BLaER1 (cell line): ENCODE measurements around the gene LMOD3.

Experiments
- H3K27ac ChIP-seq: shearing (Covaris generic); formaldehyde crosslinking; 2 replicates; pipeline ENCODE4 v1.8.1; 2022
- H3K27me3 ChIP-seq: shearing (Covaris generic); formaldehyde crosslinking; 2 replicates; pipeline ENCODE4 v1.8.1; 2022
- H3K36me3 ChIP-seq: shearing (Covaris generic); formaldehyde crosslinking; 2 replicates; pipeline ENCODE4 v1.8.1; 2022
- H3K4me1 ChIP-seq: shearing (Covaris generic); formaldehyde crosslinking; 2 replicates; pipeline ENCODE4 v1.8.1; 2022
- H3K4me2 ChIP-seq: shearing (Covaris generic); formaldehyde crosslinking; 2 replicates; pipeline ENCODE4 v1.8.1; 2022
- H3K4me3 ChIP-seq: shearing (Covaris generic); formaldehyde crosslinking; 2 replicates; pipeline ENCODE4 v1.8.1; 2022
- H3K9ac ChIP-seq: shearing (Covaris generic); formaldehyde crosslinking; 2 replicates; pipeline ENCODE4 v1.8.1; 2022
- H3K9me3 ChIP-seq: shearing (Covaris generic); formaldehyde crosslinking; 2 replicates; pipeline ENCODE4 v1.8.1; 2022
- H4K20me1 ChIP-seq: shearing (Covaris generic); formaldehyde crosslinking; 2 replicates; pipeline ENCODE4 v1.8.1; 2022
- Cebpa-rat ChIP-seq: shearing (Covaris generic); IDR thresholded peaks from 2 replicates; pipeline ENCODE4 v1.8.1; 2022

Gene LMOD3

DNA sequence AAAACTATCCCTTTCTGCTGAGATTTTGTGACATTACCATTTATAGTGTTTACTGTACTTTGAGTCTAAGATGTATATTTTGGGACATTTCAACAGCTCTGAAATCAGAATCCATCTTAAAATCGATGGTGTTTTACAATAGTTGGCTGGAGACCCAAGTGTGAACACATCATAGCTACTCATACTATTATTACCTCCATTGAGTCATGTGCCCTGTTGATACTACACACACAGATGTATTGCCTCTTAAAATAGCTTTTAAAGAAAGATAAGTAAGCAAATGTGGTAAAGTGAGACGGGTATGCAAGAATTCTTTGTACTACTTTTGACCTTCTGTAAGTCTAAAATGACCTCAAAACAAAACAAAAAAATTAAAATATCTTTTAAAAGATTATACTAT lies 6.7 kb downstream of the LMOD3 start:
- Histone ChIP-seq H3K4me2 (no peak overlapping the region), H3K9me3 (no peaks in the 10 kb centered on the region), H3K27ac (no peak overlapping the region), H3K4me1 (no peaks in the 10 kb centered on the region), H3K4me3 (no peak overlapping the region), H3K27me3 (no peaks in the 10 kb centered on the region), H4K20me1 (no peaks in the 10 kb centered on the region), H3K9ac (no peak overlapping the region), H3K36me3 (no peaks in the 10 kb centered on the region)
- TF ChIP-seq Cebpa-rat: no peak

- no peak overlapping the region for H3K27ac ChIP-seq
Measured at GRCh38 chr3:69113536-69113935, 8.9 kb downstream of the LMOD3 start.

DNA sequence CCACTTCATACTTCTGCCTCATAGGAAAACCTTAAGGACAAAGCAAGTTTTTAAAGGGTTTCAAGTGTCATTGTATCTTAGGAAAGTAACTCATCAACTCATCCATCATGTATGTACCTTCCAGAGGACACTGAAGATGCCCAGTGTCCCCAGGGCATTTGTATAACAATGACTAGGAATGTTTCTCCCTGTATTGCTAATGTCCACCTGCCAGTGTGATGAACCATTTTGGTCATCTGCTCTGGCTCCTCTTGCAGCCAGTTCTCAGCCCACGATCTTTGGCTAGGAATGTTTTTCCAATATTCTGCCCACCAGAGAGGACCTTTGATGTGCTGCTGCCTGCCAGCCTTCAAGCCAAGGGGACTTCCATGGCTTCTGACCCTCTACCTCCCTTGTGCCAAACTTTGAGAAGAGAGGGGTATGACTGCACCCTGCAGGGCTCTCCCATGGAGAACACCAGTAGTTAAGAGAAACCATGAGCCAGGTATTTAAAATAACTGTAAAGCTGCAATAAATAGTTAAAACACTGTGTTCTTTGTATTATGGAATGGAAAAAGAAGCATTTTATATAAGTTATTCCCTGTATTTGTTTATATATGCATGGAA lies 11.4 kb downstream of the LMOD3 start:
- Histone ChIP-seq H3K36me3 (peaks cover under 1% of the 10 kb centered on the region; the same call in 1 of the 2 replicates), H3K4me1 (peaks cover under 1% of the 10 kb centered on the region; the same call in 1 of the 2 replicates), H3K27ac (no peak overlapping the region), H3K4me3 (no peak overlapping the region), H4K20me1 (no peaks in the 10 kb centered on the region), H3K27me3 (no peaks in the 10 kb centered on the region), H3K9me3 (no peaks in the 10 kb centered on the region), H3K4me2 (no peak overlapping the region), H3K9ac (no peak overlapping the region)
- no peak for TF ChIP-seq Cebpa-rat

More at GRCh38 chr3:69113536-69113935, 8.9 kb downstream of the LMOD3 start:
- H3K9ac ChIP-seq: no peak overlapping the region
- H3K9me3 ChIP-seq: no peaks in the 10 kb centered on the region
- no peaks in the 10 kb centered on the region for H3K27me3 ChIP-seq
- no peaks in the 10 kb centered on the region for H4K20me1 ChIP-seq
- H3K4me1 ChIP-seq: no peaks in the 10 kb centered on the region
- TF ChIP-seq Cebpa-rat: no peak
- no peak overlapping the region for H3K4me3 ChIP-seq
- H3K4me2 ChIP-seq: no peak overlapping the region
- H3K36me3 ChIP-seq: no peaks in the 10 kb centered on the region

DNA sequence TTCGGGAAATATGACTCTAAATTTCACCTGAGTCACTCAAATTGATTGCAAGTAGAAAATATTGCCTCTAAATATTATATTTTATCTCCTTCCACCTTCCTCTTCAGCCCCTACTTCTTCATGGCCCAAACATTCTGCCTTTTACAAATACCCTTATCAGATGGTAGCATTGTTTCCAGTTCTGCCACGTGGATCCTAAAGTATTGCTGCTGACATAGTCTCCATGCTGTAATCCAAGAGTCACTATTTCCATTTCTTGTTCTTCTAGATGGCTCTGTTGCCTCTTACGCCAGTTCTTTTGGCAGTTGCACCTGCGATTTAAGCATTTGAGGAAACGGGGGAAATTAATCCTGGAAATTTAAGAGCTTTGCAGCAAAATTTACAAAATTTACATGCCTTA lies 13.6 kb downstream of the LMOD3 start:
- H3K27me3 ChIP-seq: no peaks in the 10 kb centered on the region
- peaks cover 16% of the 10 kb centered on the region for H3K36me3 ChIP-seq
- no peaks in the 10 kb centered on the region for H3K9me3 ChIP-seq
- no peak overlapping the region for H3K4me3 ChIP-seq
- no peak for TF ChIP-seq Cebpa-rat
- no peaks in the 10 kb centered on the region for H4K20me1 ChIP-seq
- H3K4me2 ChIP-seq: no peak overlapping the region
- no peak overlapping the region for H3K27ac ChIP-seq
- no peak overlapping the region for H3K9ac ChIP-seq
- peaks cover 20% of the 10 kb centered on the region for H3K4me1 ChIP-seq

DNA sequence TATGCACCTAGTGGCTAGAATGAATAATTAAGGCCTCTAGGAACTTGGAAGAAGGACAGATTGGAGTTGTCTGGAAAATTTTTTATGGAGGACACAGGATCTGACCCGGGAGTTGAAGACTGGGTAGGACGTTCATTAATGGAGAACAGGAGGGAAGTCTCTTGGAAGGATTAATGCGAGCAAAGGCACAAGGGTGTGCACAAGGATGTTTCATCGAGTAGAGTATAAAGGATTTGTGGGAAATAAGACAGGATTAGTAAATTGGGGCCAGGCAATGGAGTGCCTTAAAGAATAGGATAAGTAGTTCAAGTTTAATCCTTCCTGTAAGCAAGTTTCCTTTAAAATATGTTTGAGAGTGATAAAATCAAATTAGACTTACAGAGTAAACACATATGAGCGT lies 14.6 kb downstream of the LMOD3 start:
- Histone ChIP-seq H3K4me2 (no peak overlapping the region), H3K9ac (no peak overlapping the region), H3K27me3 (no peaks in the 10 kb centered on the region), H4K20me1 (no peaks in the 10 kb centered on the region), H3K36me3 (peaks cover 25% of the 10 kb centered on the region), H3K4me1 (peaks cover 20% of the 10 kb centered on the region), H3K27ac (no peak overlapping the region), H3K9me3 (no peaks in the 10 kb centered on the region), H3K4me3 (no peak overlapping the region)
- no peak for TF ChIP-seq Cebpa-rat

GRCh38 chr3:69105320-69105719 lies 17.1 kb downstream of the LMOD3 start:
- H3K4me2 ChIP-seq: peak overlapping the region; percentile 51
- TF ChIP-seq Cebpa-rat: no peak
- H3K4me3 ChIP-seq: no peak overlapping the region
- H3K27ac ChIP-seq: no peak overlapping the region
- peaks cover 46% of the 10 kb centered on the region for H3K36me3 ChIP-seq
- no peaks in the 10 kb centered on the region for H4K20me1 ChIP-seq
- no peak overlapping the region for H3K9ac ChIP-seq
- H3K27me3 ChIP-seq: no peaks in the 10 kb centered on the region
- H3K9me3 ChIP-seq: no peaks in the 10 kb centered on the region
- peaks cover 20% of the 10 kb centered on the region for H3K4me1 ChIP-seq

DNA sequence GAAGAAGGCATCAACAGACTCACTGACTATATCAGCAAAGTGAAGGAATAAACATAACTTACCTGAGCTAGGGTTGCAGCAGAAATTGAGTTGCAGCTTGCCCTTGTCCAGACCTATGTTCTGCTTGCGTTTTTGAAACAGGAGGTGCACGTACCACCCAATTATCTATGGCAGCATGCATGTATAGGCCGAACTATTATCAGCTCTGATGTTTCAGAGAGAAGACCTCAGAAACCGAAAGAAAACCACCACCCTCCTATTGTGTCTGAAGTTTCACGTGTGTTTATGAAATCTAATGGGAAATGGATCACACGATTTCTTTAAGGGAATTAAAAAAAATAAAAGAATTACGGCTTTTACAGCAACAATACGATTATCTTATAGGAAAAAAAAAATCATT lies 17.8 kb downstream of the LMOD3 start:
- no peaks in the 10 kb centered on the region for H3K9me3 ChIP-seq
- TF ChIP-seq Cebpa-rat: no peak

DNA sequence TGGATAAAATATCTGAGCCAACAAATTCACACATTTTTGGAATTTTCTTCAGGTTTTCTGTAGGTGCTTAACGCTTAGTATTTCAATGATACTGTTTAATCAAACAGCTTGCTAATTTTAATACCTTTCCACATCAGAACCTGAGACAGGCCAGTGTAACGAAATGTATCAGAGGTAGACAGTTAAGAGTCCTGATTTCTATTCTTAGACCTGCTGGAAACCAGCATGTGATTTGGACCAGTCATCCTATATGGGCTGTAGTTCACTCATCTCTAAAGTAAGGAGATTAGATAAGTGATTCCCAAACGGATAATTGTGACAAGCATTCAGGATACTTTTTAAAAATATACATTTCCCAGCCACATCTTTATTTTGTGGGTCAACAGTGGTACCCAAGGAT lies 19.3 kb downstream of the LMOD3 start:
- Histone ChIP-seq H3K36me3 (peaks cover 55% of the 10 kb centered on the region), H4K20me1 (no peaks in the 10 kb centered on the region)
- TF ChIP-seq Cebpa-rat: no peak

More for the DNA sequence above, 17.8 kb downstream of the LMOD3 start:
- no peak overlapping the region for H3K4me3 ChIP-seq
- H4K20me1 ChIP-seq: no peaks in the 10 kb centered on the region
- H3K4me1 ChIP-seq: peaks cover 20% of the 10 kb centered on the region
- H3K36me3 ChIP-seq: peaks cover 54% of the 10 kb centered on the region
- no peak overlapping the region for H3K4me2 ChIP-seq
- H3K9ac ChIP-seq: no peak overlapping the region
- H3K27me3 ChIP-seq: no peaks in the 10 kb centered on the region
- H3K27ac ChIP-seq: no peak overlapping the region

GRCh38 chr3:69102384-69102783 lies 20.0 kb downstream of the LMOD3 start:
- Histone ChIP-seq H3K9me3 (no peaks in the 10 kb centered on the region), H4K20me1 (no peaks in the 10 kb centered on the region), H3K4me3 (no peak overlapping the region), H3K9ac (no peak overlapping the region), H3K27ac (no peak overlapping the region), H3K36me3 (peaks cover 61% of the 10 kb centered on the region), H3K4me2 (no peak overlapping the region), H3K27me3 (no peaks in the 10 kb centered on the region), H3K4me1 (peaks cover 20% of the 10 kb centered on the region)
- TF ChIP-seq Cebpa-rat: no peak

More for the DNA sequence above, 19.3 kb downstream of the LMOD3 start:
- H3K9ac ChIP-seq: no peak overlapping the region
- no peaks in the 10 kb centered on the region for H3K9me3 ChIP-seq
- H3K27ac ChIP-seq: no peak overlapping the region
- peaks cover 20% of the 10 kb centered on the region for H3K4me1 ChIP-seq
- H3K4me3 ChIP-seq: no peak overlapping the region
- no peak overlapping the region for H3K4me2 ChIP-seq
- no peaks in the 10 kb centered on the region for H3K27me3 ChIP-seq

- TF ChIP-seq Cebpa-rat: no peak
- Histone ChIP-seq H3K9me3 (no peaks in the 10 kb centered on the region), H3K9ac (no peak overlapping the region), H3K4me1 (peaks cover 22% of the 10 kb centered on the region), H3K4me2 (no peak overlapping the region), H3K4me3 (no peak overlapping the region), H4K20me1 (no peaks in the 10 kb centered on the region), H3K36me3 (peaks cover 58% of the 10 kb centered on the region), H3K27ac (no peak overlapping the region), H3K27me3 (no peaks in the 10 kb centered on the region)
Measured at GRCh38 chr3:69099576-69099975, 22.8 kb downstream of the LMOD3 start.
